Measurements from ENCODE around the gene TCF12. TPM values are rescaled to one million over a fixed set of nuclear protein-coding genes. Genes with fewer than 3 reads are reported as not detected.

The TCF12 gene
- total RNA-seq, 1 experiment from 2014 or later: 76.7 TPM

DNA sequence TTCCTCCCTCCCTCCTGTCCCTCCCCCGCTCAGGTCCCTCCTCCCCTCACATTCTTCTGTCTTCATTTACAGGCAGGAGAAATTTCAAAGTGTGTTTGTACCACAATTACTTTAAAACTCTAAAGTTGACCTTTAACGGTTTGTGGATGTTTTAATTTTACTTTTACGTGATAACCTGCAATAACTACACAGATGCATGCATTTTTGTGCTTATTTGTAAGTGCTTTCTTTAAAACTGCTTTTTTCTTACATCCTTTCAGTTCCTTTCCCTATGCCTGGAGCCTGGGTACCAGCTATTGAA is 406.1 kb downstream of the TCF12 start:
- no CpG with 5 or more reads among the region's 3 CpGs for WGBS (ENCODE audit: extremely low coverage, insufficient read length, low lambda C conversion rate)

More for the DNA sequence above, 406.1 kb downstream of the TCF12 start:
- no peak overlapping the region for H3K4ac ChIP-seq (ENCODE audit: low read depth, low read length)
- H2AFZ ChIP-seq (ENCODE audit: low read length): no peak overlapping the region
- H3K9me3 Mint-ChIP-seq: no peaks in the 10 kb centered on the region
- no peak overlapping the region for H2BK5ac ChIP-seq (ENCODE audit: insufficient read length, low read length)
- H3K56ac ChIP-seq (ENCODE audit: insufficient read length, low read depth, low read length): no peak overlapping the region
- no peak overlapping the region for H3K18ac ChIP-seq (ENCODE audit: insufficient read length, low read depth, low read length)
- no peak overlapping the region for H4K5ac ChIP-seq (ENCODE audit: insufficient read length, low read depth, low read length)
- no peaks in the 10 kb centered on the region for H3K27me3 ChIP-seq (ENCODE audit: insufficient read depth, low read length)
- no peaks in the 10 kb centered on the region for H3K79me1 ChIP-seq (ENCODE audit: insufficient read depth, low read depth, low read length, poor library complexity, severe bottlenecking)
- H2BK12ac ChIP-seq (ENCODE audit: insufficient read length, low read depth, low read length): no peak overlapping the region
- no peaks in the 10 kb centered on the region for H4K20me1 ChIP-seq (ENCODE audit: control insufficient read depth, insufficient read depth, insufficient read length)
- H3K23ac ChIP-seq (ENCODE audit: insufficient read length, low read depth, low read length): no peak overlapping the region
- no peak overlapping the region for H2BK20ac ChIP-seq (ENCODE audit: low read depth, low read length, poor library complexity, severe bottlenecking)
- no peak overlapping the region for H2BK120ac ChIP-seq (ENCODE audit: low read depth, low read length, poor library complexity, severe bottlenecking)
- H3K27ac ChIP-seq (ENCODE audit: insufficient read length, low read depth, low read length): no peak overlapping the region
- no peak overlapping the region for H4K91ac ChIP-seq (ENCODE audit: insufficient read length, low read depth, low read length)
- no peak overlapping the region for H3K4me2 ChIP-seq (ENCODE audit: insufficient read depth, insufficient read length, low read length)
- no peak overlapping the region for H3T11ph ChIP-seq (ENCODE audit: low read length)
- no peaks in the 10 kb centered on the region for H3K27me3 Mint-ChIP-seq (ENCODE audit: low read depth)
- H2AK5ac ChIP-seq (ENCODE audit: insufficient read length, low read length): no peak overlapping the region
- H3K23me2 ChIP-seq (ENCODE audit: insufficient read length, low read depth, low read length, poor library complexity, severe bottlenecking): no peaks in the 10 kb centered on the region
- no peak overlapping the region; a peak in 1 of 5 replicates for H3K4me3 Mint-ChIP-seq
- no peaks in the 10 kb centered on the region for H3K9me3 ChIP-seq (ENCODE audit: control insufficient read depth, low read depth, low read length)
- H4K8ac ChIP-seq (replicated peaks; ENCODE audit: insufficient read length, low read depth, low read length): no peak overlapping the region
- H3K79me2 ChIP-seq (ENCODE audit: insufficient read depth, low read length): no peaks in the 10 kb centered on the region
- no peak overlapping the region for H3K27ac Mint-ChIP-seq
- no peak overlapping the region for H3K14ac ChIP-seq (ENCODE audit: insufficient read depth, low read length)
- peaks cover 3% of the 10 kb centered on the region; the same call in 1 of the 2 replicates for H3K4me1 ChIP-seq (ENCODE audit: insufficient read depth, low read length)
- TF ChIP-seq CTCF (conservative IDR thresholded peaks at IDR 0.05): no peak
- H3K36me3 Mint-ChIP-seq (ENCODE audit: insufficient read depth in 1 of 3, low read depth in 3 of 3): no peaks in the 10 kb centered on the region
- H2BK15ac ChIP-seq (ENCODE audit: low read depth, low read length): no peak overlapping the region
- no peak for DNase-seq
- H3K9ac ChIP-seq (ENCODE audit: extremely low read depth, insufficient read length, low read length): no peak overlapping the region
- peaks cover 29 to 55% of the 10 kb centered on the region in 2 experiments for H3K4me1 Mint-ChIP-seq

All from H9 (cell line).